SK-N-MC (cell line): ENCODE results near the gene EEIG1.

Experiments
- EZH2 ChIP-seq: fragments of 200-600 bp; sonication (generic); IDR thresholded peaks from one replicate; pipeline ENCODE4 v1.6.1; 2017; ENCODE audit warnings: antibody characterized with exemption
- FOXP2 ChIP-seq: optimal IDR thresholded peaks from 2 replicates; pipeline ENCODE3; 2011; ENCODE audit warnings: mild to moderate bottlenecking, moderate library complexity; ENCODE audit not compliant: insufficient read depth; ENCODE audit errors: extremely low read length, control extremely low read depth
- POLR2AphosphoS5 ChIP-seq: IDR thresholded peaks from 2 replicates; pipeline ENCODE4 v1.6.1; 2012; ENCODE audit warnings: mild to moderate bottlenecking, low read depth, low read length, borderline replicate concordance

DNA sequence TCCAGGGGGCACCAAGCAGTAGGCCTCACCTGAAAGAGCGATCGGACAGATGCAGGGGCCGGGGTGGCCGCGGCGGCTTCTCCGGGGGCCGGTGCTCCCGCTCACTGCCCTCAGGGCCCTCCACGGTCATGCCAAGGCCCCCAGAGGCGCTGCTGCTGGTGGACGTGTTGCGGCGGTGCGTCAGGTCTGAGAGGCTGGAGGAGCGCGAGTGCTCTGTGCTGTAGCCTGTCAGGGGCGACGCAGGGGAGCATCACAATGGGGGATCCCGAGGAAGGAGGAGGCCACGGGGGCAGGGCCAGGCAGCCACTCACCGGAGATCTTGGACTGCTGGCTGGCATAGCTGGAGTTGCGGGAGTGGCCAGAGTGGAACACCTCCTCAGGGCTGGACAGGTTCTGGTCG lies 35.5 kb downstream of the EEIG1 start:
- no peak for TF ChIP-seq POLR2AphosphoS5
- no peak for TF ChIP-seq EZH2
- no peak for TF ChIP-seq FOXP2
